Endometrial microvascular endothelial cells (primary cell): ENCODE data around the gene DUSP3. TPM values are rescaled to one million over a fixed set of nuclear protein-coding genes. Genes with fewer than 3 reads are reported as not detected.

Experiments used
- total RNA-seq: library from RNA; depleted of rRNA; stranded (reverse); fragments of >200 nt; gene quantifications from one replicate; pipeline ENCODE4 v1.2.3, GENCODE V29; 2015; ENCODE audit errors: inconsistent ontology term

The DUSP3 gene
- total RNA-seq, 1 donor from 2014 or later = 47.6 TPM

Other genes with a start within 250 kb of the DUSP3 start
- gene ETV4, start 232.6 kb downstream of the DUSP3 start, total RNA-seq = 15.1 TPM
- gene MEOX1, start 117.1 kb downstream of the DUSP3 start, total RNA-seq = not detected
- gene SOST, start 20.2 kb downstream of the DUSP3 start, total RNA-seq = not detected
- gene CFAP97D1, start 1.5 kb upstream of the DUSP3 start, total RNA-seq = not detected
- 4.5 TPM for gene MPP3, start 54.2 kb upstream of the DUSP3 start, total RNA-seq
- gene CD300LG, start 68.2 kb upstream of the DUSP3 start, total RNA-seq = not detected
- 0.56 TPM for gene MPP2, start 128.6 kb upstream of the DUSP3 start, total RNA-seq
- not detected for gene PPY, start 163.5 kb upstream of the DUSP3 start, total RNA-seq
- gene PYY, start 175.0 kb upstream of the DUSP3 start, total RNA-seq = not detected
- gene NAGS, start 225.6 kb upstream of the DUSP3 start, total RNA-seq = 19.8 TPM
- 43.9 TPM for gene TMEM101, start 236.0 kb upstream of the DUSP3 start, total RNA-seq